Astrocyte (in vitro differentiated cells and primary cell): ENCODE data around the gene MDFIC2. TPM values are rescaled to one million over a fixed set of nuclear protein-coding genes. Genes with fewer than 3 reads are reported as not detected.

Experiments
- DNase-seq: peaks from one replicate; pipeline ENCODE4 v3.0.0-alpha.2; 2010; ENCODE audit warnings: low read depth
- FAIRE-seq: peaks from 2 replicates; lab custom pipeline; 2011; peaks lifted over from hg19 to GRCh38; lab: Jason Lieb, UNC
- H2AFZ ChIP-seq: 2 replicates; pipeline ENCODE4 v1.6.0; 2012; ENCODE audit warnings: low read depth, low read length, inconsistent platforms
- H3K27ac ChIP-seq: 2 replicates; pipeline ENCODE4 v1.5.1; 2011; ENCODE audit warnings: low read depth, low read length, inconsistent platforms
- H3K27me3 ChIP-seq: 2 replicates; pipeline ENCODE4 v1.6.0; 2011; ENCODE audit warnings: low read length, inconsistent platforms; ENCODE audit not compliant: insufficient read depth
- H3K36me3 ChIP-seq: 2 replicates; pipeline ENCODE4 v1.5.1; 2011; ENCODE audit warnings: low read length, inconsistent platforms; ENCODE audit not compliant: insufficient read depth
- H3K4me1 ChIP-seq: 2 replicates; pipeline ENCODE4 v1.5.1; 2011; ENCODE audit warnings: low read length, inconsistent platforms; ENCODE audit not compliant: insufficient read depth
- H3K4me2 ChIP-seq: 2 replicates; pipeline ENCODE4 v1.6.0; 2012; ENCODE audit warnings: low read length, inconsistent platforms
- H3K4me3 ChIP-seq: 2 replicates; pipeline ENCODE4 v1.5.1; 2011; ENCODE audit warnings: low read depth, mild to moderate bottlenecking, low read length, inconsistent platforms; ENCODE audit not compliant: insufficient read depth
- H3K79me2 ChIP-seq: 2 replicates; pipeline ENCODE4 v1.6.0; 2012; ENCODE audit warnings: mild to moderate bottlenecking, low read length, inconsistent platforms; ENCODE audit not compliant: insufficient read depth
- H3K9ac ChIP-seq: 2 replicates; pipeline ENCODE4 v1.6.0; 2012; ENCODE audit warnings: mild to moderate bottlenecking, low read length, inconsistent platforms
- H3K9me3 ChIP-seq: 2 replicates; pipeline ENCODE4 v1.5.1; 2012; ENCODE audit warnings: low read depth, mild to moderate bottlenecking, low read length, inconsistent platforms; ENCODE audit not compliant: insufficient read depth
- H4K20me1 ChIP-seq: 2 replicates; pipeline ENCODE4 v1.6.0; 2012; ENCODE audit warnings: low read length, inconsistent platforms; ENCODE audit not compliant: insufficient read depth
- H3K27ac Mint-ChIP-seq: one replicate; pipeline ENCODE4 v1.8.0; 2021; ENCODE audit warnings: mild to moderate bottlenecking, mixed read lengths; ENCODE audit not compliant: unreplicated experiment
- H3K27me3 Mint-ChIP-seq: one replicate; pipeline ENCODE4 v1.8.0; 2021; ENCODE audit warnings: low read depth, mixed read lengths; ENCODE audit not compliant: unreplicated experiment
- H3K36me3 Mint-ChIP-seq: one replicate; pipeline ENCODE4 v1.8.0; 2021; ENCODE audit warnings: low read depth, mixed read lengths; ENCODE audit not compliant: unreplicated experiment
- H3K4me1 Mint-ChIP-seq: one replicate; pipeline ENCODE4 v1.8.0; 2021; ENCODE audit warnings: low read depth, mixed read lengths; ENCODE audit not compliant: unreplicated experiment
- H3K4me3 Mint-ChIP-seq: one replicate; pipeline ENCODE4 v1.8.0; 2021; ENCODE audit warnings: mild to moderate bottlenecking, moderate library complexity, mixed read lengths; ENCODE audit not compliant: unreplicated experiment
- H3K9me3 Mint-ChIP-seq: one replicate; pipeline ENCODE4 v1.8.0; 2021; ENCODE audit warnings: mild to moderate bottlenecking, mixed read lengths; ENCODE audit not compliant: unreplicated experiment
- CTCF ChIP-seq: IDR thresholded peaks from 2 replicates; pipeline ENCODE4 v1.5.1; 2011; ENCODE audit warnings: low read depth, mild to moderate bottlenecking, inconsistent platforms, low read length, moderate library complexity; ENCODE audit not compliant: insufficient read depth
- EZH2 ChIP-seq: IDR thresholded peaks from 2 replicates; pipeline ENCODE4 v1.6.1; 2012; ENCODE audit warnings: mild to moderate bottlenecking, low read length, inconsistent platforms; ENCODE audit not compliant: insufficient read depth
- total RNA-seq: library from RNA; stranded (reverse); gene quantifications from 2 replicates; pipeline ENCODE4 v1.2.1, GENCODE V29; 2021

Gene MDFIC2
- total RNA-seq, 1 donor from 2014 or later: not detected

- Histone ChIP-seq H3K36me3 (no peaks in the 10 kb centered on the region), H3K9me3 (no peaks in the 10 kb centered on the region), H3K4me3 (no peak overlapping the region), H3K4me2 (no peak overlapping the region), H3K9ac (no peak overlapping the region), H4K20me1 (no peaks in the 10 kb centered on the region), H3K4me1 (no peaks in the 10 kb centered on the region), H3K27ac (no peak overlapping the region), H3K27me3 (no peaks in the 10 kb centered on the region), H2AFZ (no peak overlapping the region), H3K79me2 (no peaks in the 10 kb centered on the region)
- Mint-ChIP-seq H3K27ac (no peak overlapping the region), H3K4me3 (no peak overlapping the region), H3K36me3 (no peaks in the 10 kb centered on the region), H3K9me3 (no peaks in the 10 kb centered on the region), H3K27me3 (no peaks in the 10 kb centered on the region), H3K4me1 (no peaks in the 10 kb centered on the region)
- no peak for TF ChIP-seq CTCF
- TF ChIP-seq EZH2: no peak
- no peak for FAIRE-seq
- no peak for DNase-seq
Observed at GRCh38 chr3:70333080-70333479, 20.6 kb upstream of the MDFIC2 start.

GRCh38 chr3:70315021-70315420, 2.6 kb upstream of the MDFIC2 start:
- Histone ChIP-seq H3K79me2 (no peaks in the 10 kb centered on the region), H3K27ac (no peak overlapping the region), H3K9me3 (no peaks in the 10 kb centered on the region), H3K36me3 (no peaks in the 10 kb centered on the region), H2AFZ (no peak overlapping the region), H3K27me3 (no peaks in the 10 kb centered on the region), H3K4me3 (no peak overlapping the region), H3K4me2 (no peak overlapping the region), H4K20me1 (no peaks in the 10 kb centered on the region), H3K4me1 (no peaks in the 10 kb centered on the region), H3K9ac (no peak overlapping the region)
- Mint-ChIP-seq H3K27me3 (peaks cover 1% of the 10 kb centered on the region), H3K36me3 (no peaks in the 10 kb centered on the region), H3K4me3 (no peak overlapping the region), H3K9me3 (peaks cover 12% of the 10 kb centered on the region), H3K4me1 (no peaks in the 10 kb centered on the region), H3K27ac (no peak overlapping the region)
- FAIRE-seq (no peak), DNase-seq (no peak)
- TF ChIP-seq CTCF (no peak), EZH2 (no peak)

GRCh38 chr3:70310809-70311208, 1.6 kb downstream of the MDFIC2 start:
- no peak for TF ChIP-seq CTCF
- H3K4me3 ChIP-seq: no peak overlapping the region
- Mint-ChIP-seq H3K4me3 (no peak overlapping the region), H3K27ac (no peak overlapping the region), H3K27me3 (peaks cover 1% of the 10 kb centered on the region), H3K36me3 (no peaks in the 10 kb centered on the region), H3K9me3 (no peaks in the 10 kb centered on the region), H3K4me1 (no peaks in the 10 kb centered on the region)
- FAIRE-seq: no peak
- no peak overlapping the region for H2AFZ ChIP-seq
- H3K27me3 ChIP-seq: no peaks in the 10 kb centered on the region
- H3K9me3 ChIP-seq: no peaks in the 10 kb centered on the region
- H3K36me3 ChIP-seq: no peaks in the 10 kb centered on the region
- no peak overlapping the region for H3K4me2 ChIP-seq
- no peak for DNase-seq
- H3K9ac ChIP-seq: no peak overlapping the region
- no peak overlapping the region for H3K27ac ChIP-seq
- no peaks in the 10 kb centered on the region for H4K20me1 ChIP-seq
- no peaks in the 10 kb centered on the region for H3K79me2 ChIP-seq
- no peaks in the 10 kb centered on the region for H3K4me1 ChIP-seq
